HFFc6 (cell line): Measurements from ENCODE around the gene B4GALNT1. TPM values are rescaled to one million over a fixed set of nuclear protein-coding genes. Genes with fewer than 3 reads are reported as not detected.
"Not testable (repeated sequence)": the region's sequence is repeated elsewhere in the genome, so short reads cannot be mapped to it uniquely, and the experiment has no call there.

Experiments
- DNase-seq: peaks from one replicate; pipeline ENCODE4 v3.0.0-alpha.2; 2018
- H3K27ac Mint-ChIP-seq: 2 replicates; pipeline ENCODE4 v1.8.0; 2020; ENCODE audit warnings: mild to moderate bottlenecking, mixed read lengths
- H3K27me3 Mint-ChIP-seq: 2 replicates; pipeline ENCODE4 v1.8.0; 2021; ENCODE audit warnings: mild to moderate bottlenecking, moderate library complexity, mixed read lengths; ENCODE audit not compliant: insufficient read depth
- H3K36me3 Mint-ChIP-seq: 2 replicates; pipeline ENCODE4 v1.8.0; 2021; ENCODE audit warnings: low read depth, mixed read lengths
- H3K4me1 Mint-ChIP-seq: 2 replicates; pipeline ENCODE4 v1.8.0; 2020; ENCODE audit warnings: low read depth, mixed read lengths
- H3K4me3 Mint-ChIP-seq: 2 replicates; pipeline ENCODE4 v1.8.0; 2020; ENCODE audit warnings: mild to moderate bottlenecking, moderate library complexity, mixed read lengths
- H3K9me3 Mint-ChIP-seq: 2 replicates; pipeline ENCODE4 v1.8.0; 2020; ENCODE audit warnings: mild to moderate bottlenecking, mixed read lengths
- CTCF ChIP-seq: fragments of 200-600 bp; sonication (generic); IDR thresholded peaks from 2 replicates; pipeline ENCODE4 v1.5.0; 2021; ENCODE audit warnings: antibody characterized with exemption, mild to moderate bottlenecking
- total RNA-seq, 6 experiments: library from RNA; stranded (reverse); fragmentation: NEBNext Ultra II Directional; extraction: Animal tissue kit (Norgen Biotek cat#: 25700); gene quantifications; 2 replicates in 1 of 6; 3 replicates in 5 of 6; pipeline ENCODE4 v1.2.3, GENCODE V29; 2021

B4GALNT1 gene
- total RNA-seq, 6 experiments from 2014 or later: 1.4 to 3.1 (median 2.3) TPM

- peaks cover 21% of the 10 kb centered on the region for H3K27me3 Mint-ChIP-seq
- TF ChIP-seq CTCF: no peak
- peaks cover 13% of the 10 kb centered on the region for H3K36me3 Mint-ChIP-seq
- no peak overlapping the region for H3K27ac Mint-ChIP-seq
- peaks cover 17% of the 10 kb centered on the region; the same call in 1 of the 2 replicates for H3K9me3 Mint-ChIP-seq
- no peak overlapping the region for H3K4me3 Mint-ChIP-seq
- no peaks in the 10 kb centered on the region for H3K4me1 Mint-ChIP-seq
- DNase-seq: no peak
Observed at GRCh38 chr12:57655541-57656240, 22.7 kb upstream of the B4GALNT1 start.

GRCh38 chr12:57654042-57654441, 21.0 kb upstream of the B4GALNT1 start:
- Mint-ChIP-seq H3K4me1 (no peaks in the 10 kb centered on the region), H3K27me3 (peaks cover 19% of the 10 kb centered on the region), H3K36me3 (peaks cover 9% of the 10 kb centered on the region), H3K9me3 (peaks cover 17% of the 10 kb centered on the region; the same call in 1 of the 2 replicates), H3K27ac (no peak overlapping the region), H3K4me3 (no peak overlapping the region)
- DNase-seq: no peak
- no peak for TF ChIP-seq CTCF

- peaks cover 20% of the 10 kb centered on the region for H3K9me3 Mint-ChIP-seq
- DNase-seq, H3K27ac Mint-ChIP-seq, H3K4me1 Mint-ChIP-seq, H3K27me3 Mint-ChIP-seq, H3K4me3 Mint-ChIP-seq, H3K36me3 Mint-ChIP-seq: not testable (repeated sequence)
Observed at GRCh38 chr12:57646659-57647049, 13.7 kb upstream of the B4GALNT1 start.

- peaks cover 20% of the 10 kb centered on the region for H3K9me3 Mint-ChIP-seq
- not testable (repeated sequence) for H3K4me3 Mint-ChIP-seq, H3K27ac Mint-ChIP-seq, H3K36me3 Mint-ChIP-seq, H3K27me3 Mint-ChIP-seq, H3K4me1 Mint-ChIP-seq
- peak; percentile 35 for DNase-seq
Observed at GRCh38 chr12:57645990-57646658, 13.1 kb upstream of the B4GALNT1 start.

- H3K36me3 Mint-ChIP-seq: peaks cover 5% of the 10 kb centered on the region; the same call in 1 of the 2 replicates
- H3K4me1 Mint-ChIP-seq: no peaks in the 10 kb centered on the region
- H3K9me3 Mint-ChIP-seq: peaks cover 20% of the 10 kb centered on the region
- no peak overlapping the region for H3K4me3 Mint-ChIP-seq
- H3K27ac Mint-ChIP-seq: no peak overlapping the region
- peaks cover 14% of the 10 kb centered on the region; the same call in 1 of the 2 replicates for H3K27me3 Mint-ChIP-seq
- DNase-seq: no peak
- TF ChIP-seq CTCF: no peak
Observed at GRCh38 chr12:57641699-57642442, 8.9 kb upstream of the B4GALNT1 start.

- Mint-ChIP-seq H3K4me3 (no peak overlapping the region), H3K4me1 (no peaks in the 10 kb centered on the region), H3K27me3 (peaks cover 14% of the 10 kb centered on the region; the same call in 1 of the 2 replicates), H3K9me3 (peaks cover 10% of the 10 kb centered on the region), H3K27ac (no peak overlapping the region), H3K36me3 (no peaks in the 10 kb centered on the region)
- DNase-seq: no peak
- no peak for TF ChIP-seq CTCF
Observed at GRCh38 chr12:57640175-57641042, 7.4 kb upstream of the B4GALNT1 start.
